NT2/D1 (cell line): ENCODE measurements around the gene GSTM3.

Experiments used
- YY1 ChIP-seq: IDR thresholded peaks from 2 replicates; pipeline ENCODE4 v1.6.1; 2011; ENCODE audit not compliant: insufficient read length, insufficient read depth
- ZNF274 ChIP-seq: IDR thresholded peaks from 2 replicates; pipeline ENCODE4 v1.6.1; 2011; ENCODE audit warnings: mild to moderate bottlenecking, low read depth, low read length

GRCh38 chr1:109781806-109782205 lies 41.0 kb upstream of the GSTM3 start:
- TF ChIP-seq ZNF274 (no peak), YY1 (no peak)
